WERI-Rb-1 (cell line): Measurements from ENCODE around the gene OPN4.

ENCODE experiments used
- DNase-seq: peaks from one replicate; pipeline ENCODE4 v3.0.0-alpha.2; 2020
- H3K27ac ChIP-seq: fragments of 250-450 bp; sonication (Bioruptor Pico); 2 replicates; pipeline ENCODE4 v1.5.1; 2020; ENCODE audit warnings: mild to moderate bottlenecking, moderate library complexity
- H3K27me3 ChIP-seq: fragments of 250-450 bp; sonication (Bioruptor Pico); 2 replicates; pipeline ENCODE4 v1.5.1; 2021; ENCODE audit warnings: mild to moderate bottlenecking, low read depth, moderate library complexity; ENCODE audit not compliant: insufficient read depth, severe bottlenecking
- H3K36me3 ChIP-seq: fragments of 250-450 bp; sonication (Bioruptor Pico); 2 replicates; pipeline ENCODE4 v1.5.1; 2020; ENCODE audit warnings: mild to moderate bottlenecking, moderate library complexity
- H3K4me3 ChIP-seq: 2 replicates; pipeline ENCODE4 v1.5.1; 2011; ENCODE audit warnings: low read depth, mild to moderate bottlenecking, control low read depth, low read length
- H3K9me3 ChIP-seq: fragments of 250-450 bp; sonication (Bioruptor Pico); 2 replicates; pipeline ENCODE4 v1.5.1; 2021; ENCODE audit warnings: mild to moderate bottlenecking, moderate library complexity; ENCODE audit not compliant: severe bottlenecking
- CTCF ChIP-seq: IDR thresholded peaks from 2 replicates; pipeline ENCODE4 v1.5.1; 2011; ENCODE audit warnings: low read depth, mild to moderate bottlenecking, control low read depth, inconsistent platforms, low read length

OPN4 gene

GRCh38 chr10:86687750-86688149, 33.4 kb downstream of the OPN4 start:
- no peak overlapping the region for H3K27ac ChIP-seq
- no peak for TF ChIP-seq CTCF
- H3K9me3 ChIP-seq, result no peaks in the 10 kb centered on the region
- no peak overlapping the region for H3K4me3 ChIP-seq
- H3K36me3 ChIP-seq, result no peaks in the 10 kb centered on the region
- no peak for DNase-seq
- H3K27me3 ChIP-seq, result no peaks in the 10 kb centered on the region

- Histone ChIP-seq H3K36me3 (no peaks in the 10 kb centered on the region), H3K27ac (no peak overlapping the region), H3K9me3 (no peaks in the 10 kb centered on the region)
Measured at GRCh38 chr10:86688398-86688921, 34.1 kb downstream of the OPN4 start.

GRCh38 chr10:86689146-86689545, 34.8 kb downstream of the OPN4 start:
- no peaks in the 10 kb centered on the region for H3K9me3 ChIP-seq

More at GRCh38 chr10:86688398-86688921, 34.1 kb downstream of the OPN4 start:
- Histone ChIP-seq H3K27me3 (no peaks in the 10 kb centered on the region), H3K4me3 (no peak overlapping the region)
- peak; percentile 64 for DNase-seq
- peak; percentile 88 for TF ChIP-seq CTCF

GRCh38 chr10:86690231-86690630, 35.9 kb downstream of the OPN4 start:
- Histone ChIP-seq H3K9me3 (no peaks in the 10 kb centered on the region), H3K36me3 (no peaks in the 10 kb centered on the region), H3K27me3 (no peaks in the 10 kb centered on the region), H3K27ac (no peak overlapping the region), H3K4me3 (no peak overlapping the region)
- no peak for TF ChIP-seq CTCF
- no peak for DNase-seq

More at GRCh38 chr10:86689146-86689545, 34.8 kb downstream of the OPN4 start:
- H3K36me3 ChIP-seq, result no peaks in the 10 kb centered on the region
- no peak for TF ChIP-seq CTCF
- DNase-seq, result no peak
- no peak overlapping the region for H3K27ac ChIP-seq
- H3K4me3 ChIP-seq, result no peak overlapping the region
- H3K27me3 ChIP-seq, result no peaks in the 10 kb centered on the region

- H3K4me3 ChIP-seq, result no peak overlapping the region
- no peaks in the 10 kb centered on the region for H3K36me3 ChIP-seq
- DNase-seq, result no peak
- TF ChIP-seq CTCF, result no peak
- H3K27ac ChIP-seq, result no peak overlapping the region
- H3K9me3 ChIP-seq, result no peaks in the 10 kb centered on the region
- H3K27me3 ChIP-seq, result no peaks in the 10 kb centered on the region
Measured at GRCh38 chr10:86690657-86691084, 36.3 kb downstream of the OPN4 start.
